Heart left ventricle (tissue), 16 donors: ENCODE data around the gene TMIE. TPM values are rescaled to one million over a fixed set of nuclear protein-coding genes. Genes with fewer than 3 reads are reported as not detected.

Source experiments
- ATAC-seq, 4 donors: fragments of 200-7000 bp; cut with Tn5 transposase; one replicate each; pipeline ENCODE4 v1.9.1; 2020 to 2022; ENCODE audit warnings: moderate library complexity in 4 of 4, mild to moderate bottlenecking in 3 of 4, moderate number of reproducible peaks in 1 of 4
- DNase-seq, 5 donors: peaks; one replicate each; pipeline ENCODE4 v3.0.0-alpha.2; 2020
- H3K27ac ChIP-seq, 12 donors: fragments of 200-600 bp; sonication (generic) in 4 of 12; one replicate each; pipeline versions ENCODE4 v1.5.0 to v1.8.0; 2016 to 2022; ENCODE audit warnings: mild to moderate bottlenecking in 2 of 12
- H3K27me3 ChIP-seq, 9 donors: fragments of 200-600 bp; sonication (generic) in 2 of 9; one replicate each; pipeline versions ENCODE4 v1.5.1 to v1.8.0; 2016 to 2022; ENCODE audit warnings: mild to moderate bottlenecking in 3 of 9
- H3K36me3 ChIP-seq, 9 donors: fragments of 200-600 bp; sonication (generic) in 2 of 9; one replicate each; pipeline versions ENCODE4 v1.5.0 to v1.8.0; 2018 to 2022; ENCODE audit warnings: mild to moderate bottlenecking in 2 of 9
- H3K4me1 ChIP-seq, 12 donors: fragments of 200-600 bp; sonication (generic) in 4 of 12; one replicate each; pipeline versions ENCODE4 v1.5.0 to v1.8.0; 2016 to 2022; ENCODE audit warnings: mild to moderate bottlenecking in 3 of 12
- H3K4me3 ChIP-seq, 12 donors: fragments of 200-600 bp; sonication (generic) in 4 of 12; one replicate each; pipeline versions ENCODE4 v1.5.0 to v1.8.0; 2017 to 2022; ENCODE audit warnings: mild to moderate bottlenecking in 9 of 12, moderate library complexity in 4 of 12
- H3K9me3 ChIP-seq, 12 donors: fragments of 200-600 bp; sonication (generic) in 4 of 12; one replicate each; pipeline versions ENCODE4 v1.5.0 to v1.8.0; 2016 to 2022; ENCODE audit warnings: mild to moderate bottlenecking in 1 of 12
- POLR2A ChIP-seq, 2 donors: fragments of 450-650 bp; IDR thresholded peaks; one replicate each; pipeline ENCODE4 v1.6.1; 2017; ENCODE audit warnings: antibody characterized with exemption in 2 of 2, mild to moderate bottlenecking in 2 of 2, moderate library complexity in 2 of 2
- WGBS, 4 donors: extraction: QIAGEN DNeasy Blood & Tissue Kit in 2 of 4; methylation state at CpG; one replicate each; pipeline versions ENCODE4 v1.1.5 to v1.1.7; 2013 to 2018; 5-methylcytosine and 5-hydroxymethylcytosine counted together
- intact Hi-C, 10 donors: fragments of 100-400 bp; cut with DNase I; formaldehyde crosslinking; loops; one replicate each; pipeline versions ENCODE4 v1.11.1 to v1.14.2; 2022
- polyA plus RNA-seq, 2 donors: library from polyadenylated mRNA; stranded (reverse); fragments of 200-250 nt; gene quantifications; one replicate each; pipeline ENCODE4 v1.2.3, GENCODE V29; 2013
- total RNA-seq, 9 donors: library from RNA; depleted of rRNA in 2 of 9; stranded (reverse); fragments of >200 nt in 2 of 9; fragmentation: NEBNext Ultra II Directional in 3 of 9; extraction: Animal tissue kit (Norgen Biotek cat#: 25700) in 3 of 9; gene quantifications; one replicate each; pipeline versions ENCODE4 v1.1.0 to v1.2.4, GENCODE V29; 2016 to 2023
- TF ChIP-seq, protein P1 (sequence below), 12 donors: fragments of 200-600 bp; sonication (generic) in 4 of 12; IDR thresholded peaks; one replicate each; pipeline versions ENCODE4 v1.5.0 to v1.8.0; 2018 to 2022; ENCODE audit warnings: antibody characterized with exemption in 12 of 12, mild to moderate bottlenecking in 5 of 12
- donor health status: ischemic (EF 13 %, LVEDD 7.1; RV severe dilation, severe dysfunction).
- donor health status: healthy with polysubstance abuse.
- donor health status: DM: no; HTN: yes; CAD: no.
- donor health status: DM: no; HTN: no; CAD: no.
- donor health status: ischemic (EF 25% LVEDD 6.9; RV normal size, moderate dysfunction).
- donor health status: ischemic (EF 25% LVEDD 5.7; RV mildly dilated, moderate dysfunction).
- donor health status: healthy.
- donor health status: DM: yes; HTN: yes; CAD: no.
- donor health status: ischemic (EF 35%, LVEDD 5.7; RV mildly dilated, moderate dysfunction).
- donor health status: nonischemic (EF 11% LVEDD 7.7; RV severe dilation, severe dysfunction).
- donor health status: DM: yes; HTN: yes; CAD: no.
- donor health status: PGD.
- donor health status: ischemic (EF 29% LVEDD 5.4; RV normal size, mild dysfunction).
- donor health status: nonischemic (EF 23%, LVEDD 6.1; RV moderate dilation, normal function).

The TMIE gene
- total and polyA plus RNA-seq, 11 donors = 0.46 to 0.95 (median 0.61) TPM; not detected in 1

DNA sequence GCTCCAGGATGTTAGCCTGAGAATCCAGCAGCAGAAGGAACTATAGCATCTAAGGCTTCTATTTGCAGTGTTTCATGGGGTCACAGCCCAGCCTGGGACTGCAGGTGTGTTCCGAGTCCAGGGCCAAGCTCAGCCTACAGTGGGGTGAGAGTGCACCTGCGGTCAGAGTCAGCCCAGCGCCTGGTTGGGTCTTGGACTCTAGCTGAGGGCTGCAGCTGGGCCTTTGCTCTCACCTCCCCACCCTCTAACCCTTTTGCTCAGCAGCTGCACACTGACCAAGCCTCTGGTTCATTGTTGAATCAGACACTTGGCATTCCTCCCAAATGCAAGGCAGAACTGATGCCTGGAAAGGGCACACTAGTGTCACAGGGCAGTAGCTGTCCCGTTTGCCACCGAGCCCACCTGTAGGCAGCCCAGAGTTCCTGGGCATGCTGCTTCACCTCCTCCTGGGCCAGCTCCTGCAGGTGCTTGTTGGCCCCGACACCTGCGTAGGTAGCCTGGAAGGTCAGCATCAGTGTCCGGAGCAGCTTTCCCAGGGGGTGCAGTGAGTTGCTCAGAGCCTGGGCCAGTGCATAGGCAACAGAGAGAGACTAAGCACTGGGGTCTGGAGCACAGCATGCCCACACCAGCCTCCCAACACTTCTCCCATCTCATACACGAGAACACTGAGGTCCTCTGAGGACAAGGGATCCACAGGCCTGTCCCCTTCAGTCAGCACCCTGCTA is 25.2 kb upstream of the TMIE start:
- Histone ChIP-seq H3K9me3 (no peaks in the 10 kb centered on the region), H3K4me1 (peaks cover 0 to 29% (median 11%) of the 10 kb centered on the region in 12 donors), H3K27me3 (no peaks in the 10 kb centered on the region), H3K4me3 (peak overlapping the region in 2 of 12 donors; percentile 24 to 42), H3K36me3 (peaks cover 0 to 83% (median 39%) of the 10 kb centered on the region in 9 donors), H3K27ac (no peak overlapping the region)
- WGBS, 4 donors = 71 to 88% (median 79%) methylated on average over 4 to 9 of the region's 9 CpGs
- TF ChIP-seq POLR2A (IDR thresholded peaks at IDR 0.05) = no peak
- TF ChIP-seq, protein P1, sequence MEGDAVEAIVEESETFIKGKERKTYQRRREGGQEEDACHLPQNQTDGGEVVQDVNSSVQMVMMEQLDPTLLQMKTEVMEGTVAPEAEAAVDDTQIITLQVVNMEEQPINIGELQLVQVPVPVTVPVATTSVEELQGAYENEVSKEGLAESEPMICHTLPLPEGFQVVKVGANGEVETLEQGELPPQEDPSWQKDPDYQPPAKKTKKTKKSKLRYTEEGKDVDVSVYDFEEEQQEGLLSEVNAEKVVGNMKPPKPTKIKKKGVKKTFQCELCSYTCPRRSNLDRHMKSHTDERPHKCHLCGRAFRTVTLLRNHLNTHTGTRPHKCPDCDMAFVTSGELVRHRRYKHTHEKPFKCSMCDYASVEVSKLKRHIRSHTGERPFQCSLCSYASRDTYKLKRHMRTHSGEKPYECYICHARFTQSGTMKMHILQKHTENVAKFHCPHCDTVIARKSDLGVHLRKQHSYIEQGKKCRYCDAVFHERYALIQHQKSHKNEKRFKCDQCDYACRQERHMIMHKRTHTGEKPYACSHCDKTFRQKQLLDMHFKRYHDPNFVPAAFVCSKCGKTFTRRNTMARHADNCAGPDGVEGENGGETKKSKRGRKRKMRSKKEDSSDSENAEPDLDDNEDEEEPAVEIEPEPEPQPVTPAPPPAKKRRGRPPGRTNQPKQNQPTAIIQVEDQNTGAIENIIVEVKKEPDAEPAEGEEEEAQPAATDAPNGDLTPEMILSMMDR (IDR thresholded peaks at IDR 0.05) = no peak
- intact Hi-C loops = no loop called here
- DNase-seq (peak in 3 of 5 donors; percentile 25 to 55 (median 31)), ATAC-seq (peak in 2 of 4 donors; percentile 32 to 33)

DNA sequence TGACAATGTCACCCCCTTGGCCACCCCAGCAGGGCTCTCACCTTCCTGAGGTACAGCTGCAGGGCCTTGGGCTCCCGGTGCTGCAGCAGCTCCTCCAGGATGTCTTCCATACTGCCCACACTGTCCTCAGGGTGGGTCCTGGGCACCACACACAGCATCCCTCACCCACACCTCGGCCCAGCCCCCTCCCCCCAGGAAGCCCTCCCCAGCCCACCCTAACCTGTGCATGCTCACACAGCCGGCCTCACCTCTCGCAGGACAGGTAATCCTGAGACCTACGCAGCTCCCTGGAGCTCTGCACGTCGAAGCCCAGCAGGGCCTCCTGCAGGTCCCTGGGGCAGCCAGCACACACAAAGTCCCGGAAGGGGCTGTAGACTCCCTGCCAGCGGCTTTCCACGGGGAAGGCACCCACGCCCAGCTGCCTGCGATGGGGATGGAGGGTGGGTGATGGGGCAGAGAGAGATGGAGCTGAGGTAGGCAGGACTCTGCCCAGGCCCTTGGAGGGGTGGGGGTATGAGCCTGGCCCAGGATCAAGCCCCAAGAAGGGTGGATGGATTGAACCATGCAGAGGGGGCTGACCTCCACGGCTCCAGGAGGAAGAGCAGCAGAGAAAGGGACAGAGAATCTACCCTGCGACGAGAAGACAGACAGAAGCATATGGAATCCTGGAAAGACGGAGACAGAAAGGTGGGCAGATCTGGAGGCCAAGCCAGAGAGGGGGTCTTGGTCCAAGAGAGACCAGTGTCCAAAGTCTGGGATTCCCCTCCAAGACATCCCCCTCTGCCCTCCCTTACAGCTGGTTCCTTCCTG is 24.4 kb upstream of the TMIE start:
- TF ChIP-seq, protein P1 (IDR thresholded peaks at IDR 0.05) = no peak
- TF ChIP-seq POLR2A (IDR thresholded peaks at IDR 0.05) = no peak
- peak in 3 of 5 donors; percentile 24 to 54 (median 29) for DNase-seq
- 75 to 79% (median 78%) methylated on average over 9 to 16 of the region's 16 CpGs for WGBS, 4 donors
- peak overlapping the region in 9 of 12 donors; percentile 5 to 70 (median 46) for H3K27ac ChIP-seq
- H3K9me3 ChIP-seq = no peaks in the 10 kb centered on the region
- peaks cover 0 to 37% (median 16%) of the 10 kb centered on the region in 12 donors for H3K4me1 ChIP-seq
- intact Hi-C loops = no loop called here
- H3K36me3 ChIP-seq = peaks cover 0 to 81% (median 34%) of the 10 kb centered on the region in 9 donors
- no peak for ATAC-seq
- no peaks in the 10 kb centered on the region for H3K27me3 ChIP-seq
- H3K4me3 ChIP-seq = peak overlapping the region in 6 of 12 donors; percentile 9 to 42 (median 29)

DNA sequence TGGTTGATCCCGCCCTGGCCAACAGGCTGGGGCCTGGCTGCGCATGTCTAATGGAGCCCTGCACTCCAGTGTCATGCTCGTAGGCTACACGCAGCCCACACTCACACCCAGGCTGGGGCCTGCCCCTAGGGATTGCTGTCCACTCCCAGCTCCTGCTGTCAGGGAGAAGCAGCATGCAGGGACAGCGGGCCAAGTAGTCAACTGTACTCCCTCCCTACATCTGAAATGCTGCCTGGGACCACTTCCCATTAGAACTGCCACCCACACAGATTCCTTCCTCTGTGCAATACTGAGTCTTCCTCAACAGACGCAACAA is 23.8 kb upstream of the TMIE start:
- Histone ChIP-seq H3K4me3 (peak overlapping the region in 4 of 12 donors; percentile 24 to 42 (median 36)), H3K27me3 (no peaks in the 10 kb centered on the region), H3K27ac (peak overlapping the region in 7 of 12 donors; percentile 5 to 70 (median 46)), H3K4me1 (peaks cover 0 to 39% (median 16%) of the 10 kb centered on the region in 12 donors), H3K9me3 (no peaks in the 10 kb centered on the region), H3K36me3 (peaks cover 0 to 80% (median 36%) of the 10 kb centered on the region in 9 donors)
- TF ChIP-seq, protein P1 (IDR thresholded peaks at IDR 0.05) = no peak
- no peak for TF ChIP-seq POLR2A (IDR thresholded peaks at IDR 0.05)
- ATAC-seq (peak; percentile 8 to 77 (median 48)), DNase-seq (peak; percentile 77 to 86 (median 80))
- 53 to 58% (median 56%) methylated on average over 5 to 6 of the region's 6 CpGs for WGBS, 4 donors
- intact Hi-C loops = no loop called here

DNA sequence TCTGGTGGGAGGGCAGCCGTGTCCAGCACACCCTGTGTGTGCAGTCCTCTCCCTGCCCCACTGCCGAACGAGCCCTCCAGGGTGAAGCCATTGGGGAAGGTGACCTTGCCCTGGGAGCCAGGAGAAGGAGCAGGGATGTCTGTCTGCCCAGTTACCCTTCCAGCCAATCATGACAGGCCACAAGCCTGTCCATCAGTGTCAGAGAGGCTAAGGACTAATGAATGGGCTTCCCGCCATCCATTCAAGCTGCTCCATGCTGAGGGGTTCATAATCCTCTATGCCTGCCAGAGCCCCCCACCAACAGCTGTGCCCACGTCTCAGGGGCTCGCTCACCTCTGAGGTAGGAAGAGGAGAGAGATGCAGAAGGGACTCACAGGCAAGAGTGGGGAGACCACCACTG is 22.9 kb upstream of the TMIE start:
- intact Hi-C loops = no loop called here
- WGBS, 4 donors = 83 to 98% (median 97%) methylated on average over 5 to 6 of the region's 6 CpGs
- peaks cover 0 to 80% (median 39%) of the 10 kb centered on the region in 9 donors for H3K36me3 ChIP-seq

More for the DNA sequence above, 22.9 kb upstream of the TMIE start:
- H3K4me1 ChIP-seq = peaks cover 0 to 39% (median 16%) of the 10 kb centered on the region in 12 donors
- DNase-seq (no peak), ATAC-seq (no peak)
- no peak overlapping the region for H3K27ac ChIP-seq
- no peaks in the 10 kb centered on the region for H3K27me3 ChIP-seq
- TF ChIP-seq, protein P1 (IDR thresholded peaks at IDR 0.05) = no peak
- no peak for TF ChIP-seq POLR2A (IDR thresholded peaks at IDR 0.05)
- no peak overlapping the region for H3K4me3 ChIP-seq
- no peaks in the 10 kb centered on the region for H3K9me3 ChIP-seq
